CD8-positive, alpha-beta memory T cell (primary cell): Measurements from ENCODE around the gene SEMA4C. TPM values are rescaled to one million over a fixed set of nuclear protein-coding genes. Genes with fewer than 3 reads are reported as not detected.

ENCODE experiments used
- CTCF ChIA-PET: fragments of 350-600 bp; sonication (Branson Sonifier 250); formaldehyde crosslinking; loops from one replicate; lab custom pipeline; 2021; ENCODE audit warnings: antibody characterized with exemption; lab: Charles Lee
- POLR2A ChIA-PET: fragments of 350-600 bp; sonication (Branson Sonifier 250); formaldehyde crosslinking; loops from one replicate; lab custom pipeline; 2021; ENCODE audit warnings: antibody characterized with exemption; lab: Charles Lee
- DNase-seq, 5 donors: peaks; one replicate each; pipeline versions ENCODE4 v3.0.0 to v3.0.0-alpha.2; 2020 to 2022; ENCODE audit warnings: mixed read lengths in 1 of 5
- H3K27ac ChIP-seq: one replicate; pipeline ENCODE4 v1.7.0; 2013; ENCODE audit warnings: low read depth, mild to moderate bottlenecking, low read length, moderate library complexity
- H3K27me3 ChIP-seq: 2 replicates; pipeline ENCODE4 v1.7.0; 2013; ENCODE audit warnings: low read length, mild to moderate bottlenecking; ENCODE audit not compliant: insufficient read depth, poor library complexity, severe bottlenecking
- H3K36me3 ChIP-seq: 2 replicates; pipeline ENCODE4 v1.7.0; 2013; ENCODE audit warnings: mild to moderate bottlenecking, low read length, moderate library complexity; ENCODE audit not compliant: insufficient read depth
- H3K4me1 ChIP-seq: 2 replicates; pipeline ENCODE4 v1.7.0; 2013; ENCODE audit warnings: mild to moderate bottlenecking, low read length, moderate library complexity; ENCODE audit not compliant: insufficient read depth
- H3K4me3 ChIP-seq: 2 replicates; pipeline ENCODE4 v1.7.0; 2013; ENCODE audit warnings: mild to moderate bottlenecking, low read length
- H3K9me3 ChIP-seq: 2 replicates; pipeline ENCODE4 v1.7.0; 2013; ENCODE audit warnings: mild to moderate bottlenecking, low read length
- H3K27ac Mint-ChIP-seq, 8 donors: one replicate each; pipeline ENCODE4 v1.8.0; 2020 to 2021; ENCODE audit warnings: mixed read lengths in 8 of 8, mild to moderate bottlenecking in 6 of 8, inconsistent platforms in 3 of 8, moderate library complexity in 3 of 8
- H3K27me3 Mint-ChIP-seq, 2 donors: one replicate each; pipeline ENCODE4 v1.8.0; 2020 to 2021; ENCODE audit warnings: mixed read lengths in 2 of 2, mild to moderate bottlenecking in 1 of 2, moderate library complexity in 1 of 2
- H3K36me3 Mint-ChIP-seq, 3 donors: one replicate each; pipeline ENCODE4 v1.8.0; 2020 to 2021; ENCODE audit warnings: mixed read lengths in 3 of 3, inconsistent platforms in 1 of 3, mild to moderate bottlenecking in 1 of 3
- H3K4me1 Mint-ChIP-seq, 3 donors: one replicate each; pipeline ENCODE4 v1.8.0; 2020 to 2021; ENCODE audit warnings: mixed read lengths in 3 of 3, inconsistent platforms in 1 of 3, mild to moderate bottlenecking in 1 of 3
- H3K4me3 Mint-ChIP-seq, 7 donors: one replicate each; pipeline ENCODE4 v1.8.0; 2020 to 2021; ENCODE audit warnings: mixed read lengths in 7 of 7, mild to moderate bottlenecking in 6 of 7, moderate library complexity in 4 of 7, inconsistent platforms in 2 of 7
- H3K9me3 Mint-ChIP-seq, 5 donors: one replicate each; pipeline ENCODE4 v1.8.0; 2020 to 2022; ENCODE audit warnings: mixed read lengths in 5 of 5, mild to moderate bottlenecking in 3 of 5, moderate library complexity in 2 of 5, inconsistent platforms in 1 of 5
- polyA plus RNA-seq: library from polyadenylated mRNA; unstranded; fragments of 300-500 nt; fragmentation: Illumina TruSeq; gene quantifications from one replicate; pipeline ENCODE4 v1.2.3, GENCODE V29; 2021
- total RNA-seq, 2 experiments: library from RNA; stranded (reverse); gene quantifications; one replicate each; pipeline ENCODE4 v1.2.3, GENCODE V29; 2021

SEMA4C gene
- total and polyA plus RNA-seq, 3 experiments from 2014 or later = 7.1 to 18.7 (median 16.6) TPM

DNA sequence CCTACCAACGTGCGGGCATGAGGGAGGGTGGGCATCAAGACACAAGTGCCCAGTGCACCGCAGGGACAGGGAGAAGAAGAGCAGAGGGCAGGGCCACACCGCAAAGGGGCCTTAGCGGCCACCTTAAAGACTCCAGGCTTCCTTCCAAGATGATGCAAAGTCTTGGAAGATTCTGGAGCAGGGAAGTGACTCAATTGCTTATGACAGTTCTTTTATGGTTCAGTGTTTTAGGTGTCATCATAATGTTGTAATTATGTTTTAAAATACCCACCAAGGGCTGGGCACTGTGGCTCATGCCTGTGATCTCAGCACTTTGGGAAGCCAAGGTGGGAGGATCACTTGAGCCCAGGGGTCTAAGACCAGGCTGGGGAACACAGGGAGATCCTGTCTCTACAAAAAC is 44.5 kb upstream of the SEMA4C start:
- Mint-ChIP-seq H3K27ac (peak overlapping the region; percentile 80 to 100 (median 94)), H3K27me3 (no peaks in the 10 kb centered on the region), H3K4me3 (peak overlapping the region; percentile 36 to 99 (median 83)), H3K9me3 (peaks cover 5 to 18% (median 7%) of the 10 kb centered on the region in 5 donors), H3K36me3 (peaks cover 0 to 30% (median 3%) of the 10 kb centered on the region in 3 donors), H3K4me1 (peaks cover 66 to 84% (median 80%) of the 10 kb centered on the region in 3 donors)
- Histone ChIP-seq H3K9me3 (peaks cover 6% of the 10 kb centered on the region), H3K4me3 (peak overlapping the region; percentile 71), H3K27ac (peak overlapping the region; percentile 57), H3K4me1 (peaks cover 49% of the 10 kb centered on the region), H3K36me3 (no peaks in the 10 kb centered on the region), H3K27me3 (no peaks in the 10 kb centered on the region)
- DNase-seq = no peak
- ChIA-PET CTCF (interaction anchor here (0.9 to 2.4 kb wide), 6 partner anchors 10 to 56 kb away, joined by 3 to 13 read pairs (median 4); partner anchors contain the start of gene ANKRD39), POLR2A (interaction anchor here (0.6 kb wide), 1 partner anchor 34 kb away, joined by 3 read pairs; no protein-coding TSS in a partner anchor)

- peaks cover 5 to 18% (median 7%) of the 10 kb centered on the region in 5 donors for H3K9me3 Mint-ChIP-seq
- H3K27me3 ChIP-seq = no peaks in the 10 kb centered on the region
- peak overlapping the region; percentile 71 for H3K4me3 ChIP-seq
- DNase-seq = peak; percentile 29 to 79 (median 64)
- no peaks in the 10 kb centered on the region for H3K36me3 ChIP-seq
- H3K4me1 Mint-ChIP-seq = peaks cover 68 to 84% (median 81%) of the 10 kb centered on the region in 3 donors
- H3K27me3 Mint-ChIP-seq = no peaks in the 10 kb centered on the region
- peak overlapping the region; percentile 57 for H3K27ac ChIP-seq
- H3K9me3 ChIP-seq = peaks cover 6% of the 10 kb centered on the region
- peaks cover 0 to 23% (median 2%) of the 10 kb centered on the region in 3 donors for H3K36me3 Mint-ChIP-seq
- peak overlapping the region; percentile 36 to 99 (median 83) for H3K4me3 Mint-ChIP-seq
- peaks cover 51% of the 10 kb centered on the region for H3K4me1 ChIP-seq
- peak overlapping the region; percentile 80 to 100 (median 94) for H3K27ac Mint-ChIP-seq
- ChIA-PET POLR2A (interaction anchor here (0.6 to 1.4 kb wide), 2 partner anchors 34 to 45 kb away, joined by 3 to 5 read pairs; no protein-coding TSS in a partner anchor), CTCF (interaction anchor here (1.1 to 2.4 kb wide), 7 partner anchors 9 to 55 kb away, joined by 3 to 13 read pairs (median 4); partner anchors contain the start of gene ANKRD39)
Observed at GRCh38 chr2:96913398-96914202, 43.7 kb upstream of the SEMA4C start.

- Histone ChIP-seq H3K4me1 (peaks cover 51% of the 10 kb centered on the region), H3K9me3 (peaks cover 6% of the 10 kb centered on the region), H3K36me3 (no peaks in the 10 kb centered on the region), H3K4me3 (peak overlapping the region; percentile 71), H3K27me3 (no peaks in the 10 kb centered on the region), H3K27ac (peak overlapping the region; percentile 57)
- DNase-seq = peak in 1 of 5 donors; percentile 15
- peaks cover 0 to 17% (median under 1%) of the 10 kb centered on the region in 3 donors for H3K36me3 Mint-ChIP-seq
- peaks cover 5 to 18% (median 6%) of the 10 kb centered on the region in 5 donors for H3K9me3 Mint-ChIP-seq
- ChIA-PET CTCF (interaction anchor here (1.1 to 2.4 kb wide), 5 partner anchors 8 to 55 kb away, joined by 3 to 13 read pairs (median 4); partner anchors contain the start of gene ANKRD39), POLR2A (interaction anchor here (1.4 to 2.2 kb wide), 2 partner anchors 42 to 44 kb away, joined by 5 read pairs; no protein-coding TSS in a partner anchor)
- peaks cover 68 to 79% (median 76%) of the 10 kb centered on the region in 3 donors for H3K4me1 Mint-ChIP-seq
- H3K27me3 Mint-ChIP-seq = no peaks in the 10 kb centered on the region
- H3K27ac Mint-ChIP-seq = peak overlapping the region; percentile 80 to 100 (median 94)
- peak overlapping the region; percentile 36 to 99 (median 83) for H3K4me3 Mint-ChIP-seq
Observed at GRCh38 chr2:96913117-96913397, 43.2 kb upstream of the SEMA4C start.

- ChIA-PET CTCF (interaction anchor here (1.1 to 2.4 kb wide), 5 partner anchors 8 to 54 kb away, joined by 3 to 13 read pairs (median 4); partner anchors contain the start of gene ANKRD39), POLR2A (interaction anchor here (1.4 to 2.2 kb wide), 2 partner anchors 42 to 44 kb away, joined by 5 read pairs; no protein-coding TSS in a partner anchor)
- Mint-ChIP-seq H3K4me1 (peaks cover 66 to 73% (median 72%) of the 10 kb centered on the region in 3 donors), H3K27me3 (no peaks in the 10 kb centered on the region), H3K36me3 (peaks cover 0 to 13% (median 0%) of the 10 kb centered on the region in 3 donors), H3K27ac (peak overlapping the region; percentile 80 to 100 (median 94)), H3K4me3 (peak overlapping the region; percentile 36 to 99 (median 83)), H3K9me3 (peaks cover 5 to 16% (median 6%) of the 10 kb centered on the region in 5 donors)
- Histone ChIP-seq H3K4me3 (peak overlapping the region; percentile 71), H3K4me1 (peaks cover 51% of the 10 kb centered on the region), H3K36me3 (no peaks in the 10 kb centered on the region), H3K27ac (peak overlapping the region; percentile 57), H3K27me3 (no peaks in the 10 kb centered on the region), H3K9me3 (peaks cover 6% of the 10 kb centered on the region)
- no peak for DNase-seq
Observed at GRCh38 chr2:96912346-96913116, 42.7 kb upstream of the SEMA4C start.

- ChIA-PET CTCF (no interaction called here), POLR2A (no interaction called here)
- Mint-ChIP-seq H3K9me3 (no peaks in the 10 kb centered on the region), H3K27ac (peak overlapping the region in 3 of 8 donors; percentile 17 to 74 (median 22)), H3K27me3 (no peaks in the 10 kb centered on the region), H3K4me1 (peaks cover 45 to 50% (median 47%) of the 10 kb centered on the region in 3 donors), H3K4me3 (no peak overlapping the region), H3K36me3 (peaks cover 0 to 3% (median 0%) of the 10 kb centered on the region in 3 donors)
- Histone ChIP-seq H3K4me3 (no peak overlapping the region), H3K4me1 (peaks cover 36% of the 10 kb centered on the region), H3K27me3 (no peaks in the 10 kb centered on the region), H3K27ac (no peak overlapping the region), H3K36me3 (no peaks in the 10 kb centered on the region), H3K9me3 (no peaks in the 10 kb centered on the region)
- no peak for DNase-seq
Observed at GRCh38 chr2:96909611-96910021, 39.7 kb upstream of the SEMA4C start.

DNA sequence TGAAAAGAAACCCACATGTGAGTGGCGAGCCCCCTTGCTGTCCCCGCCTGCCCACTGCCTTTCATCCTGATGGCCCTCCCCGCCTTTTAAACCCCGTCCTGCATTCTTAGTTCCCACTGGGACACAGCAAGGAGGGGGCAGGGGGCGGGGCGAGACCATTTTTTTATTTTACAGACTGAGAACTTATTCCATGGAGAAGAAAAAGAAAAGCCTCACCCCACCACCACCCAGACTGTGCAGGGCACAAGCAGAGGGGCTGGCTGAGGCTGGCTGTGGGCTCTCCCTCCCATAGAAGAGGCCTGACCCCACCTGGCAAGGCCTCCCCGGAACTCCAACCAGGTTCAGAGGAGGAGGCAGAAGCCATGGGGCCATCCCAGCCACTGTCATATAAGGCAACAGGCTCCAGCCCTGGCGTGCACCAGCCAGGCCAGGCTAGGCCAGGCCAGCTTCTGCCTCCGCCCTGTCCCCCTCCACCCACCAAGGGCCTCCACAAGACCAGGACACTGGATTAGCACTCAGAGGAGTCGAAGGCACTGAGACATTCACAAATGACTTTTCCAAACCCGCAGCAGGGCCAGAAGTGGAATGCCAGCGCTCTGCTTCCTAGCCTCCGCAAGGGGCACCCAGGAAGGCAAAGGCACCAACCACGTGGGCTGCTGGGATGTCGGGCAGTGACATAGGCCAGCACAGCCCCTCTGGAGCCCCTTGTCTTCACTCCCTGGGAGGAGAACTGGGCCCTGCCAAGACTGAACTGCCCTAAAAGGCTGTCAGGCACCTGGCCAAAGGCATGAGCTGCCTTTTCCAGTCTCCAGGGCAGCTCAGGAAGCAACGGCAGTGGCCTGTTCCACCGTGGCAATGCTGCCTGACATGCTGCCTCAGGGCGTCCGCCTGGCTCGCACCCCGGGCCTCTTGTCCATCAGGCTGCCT is 37.5 kb upstream of the SEMA4C start:
- no peaks in the 10 kb centered on the region for H3K36me3 ChIP-seq

GRCh38 chr2:96906729-96907114 is 36.8 kb upstream of the SEMA4C start:
- ChIA-PET CTCF (no interaction called here), POLR2A (no interaction called here)
- peaks cover 23 to 29% (median 25%) of the 10 kb centered on the region in 3 donors for H3K4me1 Mint-ChIP-seq
- Histone ChIP-seq H3K4me1 (peaks cover 7% of the 10 kb centered on the region), H3K27ac (peak overlapping the region; percentile 12), H3K4me3 (no peak overlapping the region), H3K36me3 (no peaks in the 10 kb centered on the region), H3K27me3 (no peaks in the 10 kb centered on the region), H3K9me3 (no peaks in the 10 kb centered on the region)
- DNase-seq = no peak
- H3K9me3 Mint-ChIP-seq = no peaks in the 10 kb centered on the region
- no peak overlapping the region for H3K4me3 Mint-ChIP-seq
- no peaks in the 10 kb centered on the region for H3K27me3 Mint-ChIP-seq
- H3K36me3 Mint-ChIP-seq = no peaks in the 10 kb centered on the region
- no peak overlapping the region for H3K27ac Mint-ChIP-seq

More for the DNA sequence above, 37.5 kb upstream of the SEMA4C start:
- ChIA-PET CTCF (no interaction called here), POLR2A (no interaction called here)
- no peak for DNase-seq
- H3K27me3 Mint-ChIP-seq = no peaks in the 10 kb centered on the region
- H3K27me3 ChIP-seq = no peaks in the 10 kb centered on the region
- peaks cover 14% of the 10 kb centered on the region for H3K4me1 ChIP-seq
- H3K27ac Mint-ChIP-seq = no peak overlapping the region
- no peaks in the 10 kb centered on the region for H3K9me3 ChIP-seq
- no peaks in the 10 kb centered on the region for H3K9me3 Mint-ChIP-seq
- H3K4me1 Mint-ChIP-seq = peaks cover 29 to 33% (median 30%) of the 10 kb centered on the region in 3 donors
- no peak overlapping the region for H3K4me3 Mint-ChIP-seq
- peak overlapping the region; percentile 12 for H3K27ac ChIP-seq
- H3K4me3 ChIP-seq = no peak overlapping the region
- no peaks in the 10 kb centered on the region for H3K36me3 Mint-ChIP-seq
